HepG2 (cell line): Measurements from ENCODE around the gene CCDC30. TPM values are rescaled to one million over a fixed set of nuclear protein-coding genes. Genes with fewer than 3 reads are reported as not detected.

Experiments
- ATAC-seq: fragments of 200-7000 bp; cut with Tn5 transposase; 3 replicates; pipeline ENCODE4 v1.9.1; 2020; ENCODE audit warnings: mild to moderate bottlenecking, moderate library complexity
- BruUV-seq: library from RNA; stranded (reverse); fragments of 400-500 nt; replicated peaks from 2 replicates; lab custom pipeline; 2021; lab: Mats Ljungman, UMichigan
- CTCF ChIA-PET: fragments of 300-600 bp; formaldehyde crosslinking; extraction: SDS; loops from one replicate; lab custom pipeline; 2021; ENCODE audit warnings: low total read pairs, inconsistent platforms, low intra/inter-chr PET ratio; lab: Yijun Ruan, JAX
- POLR2A ChIA-PET: fragments of 350-600 bp; sonication (Branson Sonifier 250); formaldehyde crosslinking; loops from one replicate; lab custom pipeline; 2020; ENCODE audit warnings: antibody characterized with exemption, inconsistent platforms; lab: Yijun Ruan, JAX
- DNase-seq: peaks from one replicate; pipeline ENCODE4 v3.0.0-alpha.2; 2015; ENCODE audit warnings: low spot score
- FAIRE-seq: peaks from 3 replicates; lab custom pipeline; 2011; peaks lifted over from hg19 to GRCh38; lab: Jason Lieb, UNC
- H2AFZ ChIP-seq: one replicate; pipeline ENCODE4 v1.6.1; 2011; ENCODE audit warnings: low read length, inconsistent platforms
- H3K27ac ChIP-seq: fragments of 300-600 bp; 3 replicates; pipeline ENCODE4 v1.8.0; 2011; ENCODE audit warnings: mixed run types, mild to moderate bottlenecking, mixed read lengths, low read length, inconsistent platforms; ENCODE audit not compliant: insufficient read depth; ENCODE audit errors: extremely low read length
- H3K27me3 ChIP-seq, 2 experiments: fragments of 200-600 bp in 1 of 2; 2 replicates in 1 of 2; 3 replicates in 1 of 2; pipeline versions ENCODE4 v1.6.0 to v1.8.0; 2011; ENCODE audit warnings: low read length in 2 of 2, mild to moderate bottlenecking in 2 of 2, moderate library complexity in 2 of 2, inconsistent platforms in 1 of 2; ENCODE audit not compliant: insufficient read depth in 2 of 2, control insufficient read depth in 1 of 2
- H3K36me3 ChIP-seq, 2 experiments: fragments of 200-600 bp in 1 of 2; replicated peaks in 1 of 2; 2 replicates in 1 of 2; 3 replicates in 1 of 2; pipeline versions ENCODE4 v1.5.1 to v1.8.0; 2011; ENCODE audit warnings: low read length in 2 of 2, inconsistent platforms in 1 of 2; ENCODE audit not compliant: insufficient read depth in 2 of 2, control insufficient read depth in 1 of 2
- H3K4me1 ChIP-seq: 2 replicates; pipeline ENCODE4 v1.5.1; 2012; ENCODE audit warnings: low read length, inconsistent platforms; ENCODE audit not compliant: insufficient read depth
- H3K4me2 ChIP-seq: 2 replicates; pipeline ENCODE4 v1.6.0; 2011; ENCODE audit warnings: low read depth, low read length, inconsistent platforms
- H3K4me3 ChIP-seq, 3 experiments: fragments of 200-600 bp in 1 of 3; sonication (generic), shearing (Covaris generic) in 1 of 3; replicated peaks in 1 of 3; 2 replicates each; pipeline ENCODE4 v1.5.1; 2011 to 2016; ENCODE audit warnings: low read length in 3 of 3, inconsistent platforms in 2 of 3, low read depth in 2 of 3, mild to moderate bottlenecking in 2 of 3, control low read depth in 1 of 3, mixed read lengths in 1 of 3; ENCODE audit not compliant: insufficient read depth in 1 of 3
- H3K79me2 ChIP-seq: one replicate; pipeline ENCODE4 v1.6.1; 2011; ENCODE audit warnings: low read length, inconsistent platforms; ENCODE audit not compliant: insufficient read depth
- H3K9ac ChIP-seq: 2 replicates; pipeline ENCODE4 v1.6.0; 2011; ENCODE audit warnings: mild to moderate bottlenecking, low read depth, low read length, inconsistent platforms; ENCODE audit not compliant: insufficient read depth
- H3K9me3 ChIP-seq: 2 replicates; pipeline ENCODE4 v1.5.1; 2012; ENCODE audit warnings: mild to moderate bottlenecking, low read length
- H4K20me1 ChIP-seq: 2 replicates; pipeline ENCODE4 v1.6.0; 2011; ENCODE audit warnings: inconsistent platforms, mild to moderate bottlenecking, low read length, moderate library complexity; ENCODE audit not compliant: insufficient read depth
- ASH2L ChIP-seq: fragments of 300-600, 200-600 bp; sonication (generic); IDR thresholded peaks from 2 replicates; pipeline ENCODE4 v1.7.0; 2017; ENCODE audit warnings: low read depth, mild to moderate bottlenecking, moderate library complexity, mixed read lengths, low read length; ENCODE audit not compliant: insufficient read length
- FOXK2 ChIP-seq: fragments of 450-650 bp; IDR thresholded peaks from 2 replicates; pipeline ENCODE4 v1.6.1; 2016
- HNRNPK ChIP-seq: fragments of 200-400 bp; formaldehyde crosslinking; IDR thresholded peaks from 2 replicates; pipeline ENCODE4 v1.6.1; 2018; ENCODE audit warnings: low read length, low read depth, moderate library complexity, mild to moderate bottlenecking; ENCODE audit not compliant: poor library complexity, severe bottlenecking
- NR0B2 ChIP-seq: sonication (generic); formaldehyde crosslinking; IDR thresholded peaks from 2 replicates; pipeline ENCODE4 v1.4.0; 2020; ENCODE audit warnings: mild to moderate bottlenecking, missing genetic modification reagents
- PAWR ChIP-seq: sonication (generic); formaldehyde crosslinking; IDR thresholded peaks from 2 replicates; pipeline ENCODE4 v1.4.0; 2020; ENCODE audit warnings: missing genetic modification reagents, mild to moderate bottlenecking, borderline replicate concordance
- RORA ChIP-seq: sonication (generic); formaldehyde crosslinking; IDR thresholded peaks from 2 replicates; pipeline ENCODE4 v1.5.0; 2020; ENCODE audit warnings: mild to moderate bottlenecking, missing genetic modification reagents, moderate library complexity
- ZNF232 ChIP-seq: sonication (generic); formaldehyde crosslinking; IDR thresholded peaks from 2 replicates; pipeline ENCODE4 v1.4.0; 2020; ENCODE audit warnings: missing genetic modification reagents, borderline replicate concordance
- ZNF33B ChIP-seq: sonication (generic); formaldehyde crosslinking; IDR thresholded peaks from 2 replicates; pipeline ENCODE4 v1.5.1; 2020; ENCODE audit warnings: mild to moderate bottlenecking, missing genetic modification reagents
- ZNF503 ChIP-seq: sonication (generic); formaldehyde crosslinking; IDR thresholded peaks from 2 replicates; pipeline ENCODE4 v1.4.0; 2020; ENCODE audit warnings: missing genetic modification reagents
- ZNF550 ChIP-seq: sonication (generic); formaldehyde crosslinking; IDR thresholded peaks from 2 replicates; pipeline ENCODE4 v1.4.0; 2020; ENCODE audit warnings: mild to moderate bottlenecking, missing genetic modification reagents, borderline replicate concordance
- ZNF569 ChIP-seq: sonication (generic); formaldehyde crosslinking; IDR thresholded peaks from 2 replicates; pipeline ENCODE4 v1.5.0; 2020; ENCODE audit warnings: mild to moderate bottlenecking, missing genetic modification reagents, moderate library complexity, borderline replicate concordance
- ZNF597 ChIP-seq: sonication (generic); formaldehyde crosslinking; IDR thresholded peaks from 2 replicates; pipeline ENCODE4 v1.5.0; 2020; ENCODE audit warnings: missing genetic modification reagents
- ZSCAN30 ChIP-seq: sonication (generic); formaldehyde crosslinking; IDR thresholded peaks from 2 replicates; pipeline ENCODE4 v1.5.0; 2020; ENCODE audit warnings: mild to moderate bottlenecking, missing genetic modification reagents
- WGBS: methylation state at CpG from one replicate; pipeline ENCODE4 v1.1.6; 2017; ENCODE audit warnings: low lambda C conversion rate; 5-methylcytosine and 5-hydroxymethylcytosine counted together
- in situ Hi-C: cut with HindIII; loops from 2 replicates; pipeline ENCODE4 v1.10.0; 2017; ENCODE audit warnings: low pct_unique_long_range_greater_than_20kb; ENCODE audit not compliant: extremely low pct_ligation_motif_present
- intact Hi-C: fragments of 100-400 bp; cut with micrococcal nuclease; formaldehyde crosslinking; loops from one replicate; pipeline ENCODE4 v1.10.0; 2022; ENCODE audit not compliant: unreplicated experiment
- polyA plus RNA-seq, 8 experiments: library from polyadenylated mRNA; depleted of rRNA in 3 of 8; stranded (reverse) in 7 of 8; unstranded in 1 of 8; fragments of >200 nt; fragmentation: Illumina TruSeq in 4 of 8; extraction: Trizol in 4 of 8; gene quantifications; 2 replicates each; pipeline versions ENCODE4 v1.2.1 to v1.2.3, GENCODE V29; 2011 to 2016; ENCODE audit warnings: low read depth in 4 of 8, missing spikeins in 1 of 8, mixed read lengths in 1 of 8; ENCODE audit not compliant: insufficient read depth in 1 of 8
- total RNA-seq, 5 experiments: library from RNA; depleted of rRNA; stranded (reverse); fragments of >200 nt; fragmentation: Illumina TruSeq; extraction: Trizol; gene quantifications; 2 replicates each; pipeline ENCODE4 v1.2.3, GENCODE V29; 2016; ENCODE audit warnings: low read depth in 1 of 5

The CCDC30 gene
- total and polyA plus RNA-seq, 2 of the 13 experiments (the other 11 are each of a cell fraction or from before 2014, with no cell fraction given) = 0.25 to 0.77 TPM

GRCh38 chr1:42592811-42593210, 129.7 kb downstream of the CCDC30 start:
- DNase-seq = no peak
- H3K36me3 ChIP-seq = no peaks in the 10 kb centered on the region
- 50% methylated on average over 3 of the region's 3 CpGs for WGBS
- no TSS peak for BruUV-seq
- TF ChIP-seq ZNF503 (CRISPR knock-in tag) = no peak
- no peak for TF ChIP-seq ZNF597 (CRISPR knock-in tag)
- no peak for TF ChIP-seq FOXK2
- TF ChIP-seq HNRNPK = no peak
- TF ChIP-seq ZNF569 (CRISPR knock-in tag) = no peak
- TF ChIP-seq ZSCAN30 (CRISPR knock-in tag) = no peak
- no peak for TF ChIP-seq ZNF33B (CRISPR knock-in tag)
- TF ChIP-seq NR0B2 = no peak
- TF ChIP-seq ASH2L = no peak
- TF ChIP-seq RORA = no peak
- no peak for TF ChIP-seq ZNF232 (CRISPR knock-in tag)
- no peak for TF ChIP-seq ZNF550 (CRISPR knock-in tag)
- TF ChIP-seq PAWR (CRISPR knock-in tag) = no peak
- TF ChIP-seq, all 625 proteins: peak for 0
- Histone ChIP-seq H3K9me3 (peaks cover 12% of the 10 kb centered on the region), H3K9ac (no peak overlapping the region), H3K4me3 (no peak overlapping the region), H4K20me1 (no peaks in the 10 kb centered on the region), H2AFZ (no peak overlapping the region), H3K4me2 (no peak overlapping the region), H3K27me3 (peaks cover 0 to 8% of the 10 kb centered on the region in 2 experiments; a peak in 1 of 5 replicates), H3K27ac (no peak overlapping the region), H3K4me1 (no peaks in the 10 kb centered on the region; the same call in 1 of the 2 replicates), H3K79me2 (no peaks in the 10 kb centered on the region)
- ChIA-PET POLR2A (no interaction called here), CTCF (no interaction called here)
- no peak for ATAC-seq
- intact Hi-C loops = no loop called here
- FAIRE-seq = no peak
- in situ Hi-C loops = no loop called here
